Measurements from ENCODE around the gene PLPP7.
"Not testable (repeated sequence)": the region's sequence is repeated elsewhere in the genome, so short reads cannot be mapped to it uniquely, and the experiment has no call there.

The PLPP7 gene

DNA sequence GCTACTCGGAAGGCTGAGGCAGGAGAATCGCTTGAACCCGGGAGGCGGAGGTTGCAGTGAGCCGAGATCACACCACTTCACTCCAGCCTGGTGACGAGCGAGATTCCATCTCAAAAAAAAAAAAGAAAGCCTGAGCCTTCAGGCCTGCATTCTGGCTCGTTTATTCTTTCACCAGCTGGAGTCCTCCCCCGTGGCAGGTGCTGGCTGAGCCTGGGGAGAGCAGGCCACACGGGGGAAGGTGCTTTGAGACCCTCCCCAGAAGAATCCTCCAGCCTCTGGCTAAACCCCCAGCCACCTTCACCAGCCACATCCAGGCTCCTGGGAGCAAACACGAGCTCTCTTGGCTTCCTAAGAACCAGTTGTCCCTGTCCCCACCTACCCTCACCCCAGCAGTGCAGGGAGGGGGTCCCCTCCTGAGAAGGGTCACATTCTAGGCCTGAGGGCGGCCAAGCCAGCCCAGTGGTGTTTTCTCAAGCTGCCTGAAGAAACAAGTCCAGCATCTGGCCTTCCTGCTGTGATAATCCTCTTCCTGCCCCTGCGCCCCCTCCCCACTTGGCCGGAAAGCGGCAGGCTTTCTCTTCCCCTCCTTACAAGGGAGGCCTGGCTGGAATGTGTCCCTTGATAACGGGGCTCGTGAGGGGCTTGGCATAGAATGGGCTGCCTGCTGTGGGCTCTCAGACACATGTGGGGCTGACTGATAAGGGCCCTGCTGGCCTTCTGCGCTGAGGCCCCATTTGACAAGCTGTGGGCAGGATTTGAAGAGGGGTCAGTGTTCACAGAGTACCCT, 41.5 kb downstream of the PLPP7 start:
- no peak for DNase-seq (ENCODE audit: low read depth)

DNA sequence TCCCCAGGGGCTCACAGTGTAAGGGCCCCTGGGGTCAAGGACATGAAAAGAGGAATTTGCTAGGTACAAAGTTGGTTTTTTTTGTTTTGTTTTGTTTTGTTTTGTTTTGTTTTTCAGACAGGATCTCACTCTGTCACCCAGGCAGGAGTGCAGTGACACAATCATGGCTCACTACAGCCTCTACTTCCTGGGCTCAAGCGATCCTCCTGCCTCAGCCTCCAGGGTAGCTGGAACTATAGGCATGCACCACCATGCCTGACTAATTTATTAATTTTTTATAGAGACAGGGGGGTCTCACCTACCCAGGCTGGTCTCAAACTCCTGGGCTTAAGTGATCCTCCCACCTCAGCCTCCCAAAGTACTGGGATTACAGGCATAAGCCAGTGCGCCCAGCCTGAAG, 42.5 kb downstream of the PLPP7 start:
- DNase-seq (ENCODE audit: low read depth), result not testable (repeated sequence)

DNA sequence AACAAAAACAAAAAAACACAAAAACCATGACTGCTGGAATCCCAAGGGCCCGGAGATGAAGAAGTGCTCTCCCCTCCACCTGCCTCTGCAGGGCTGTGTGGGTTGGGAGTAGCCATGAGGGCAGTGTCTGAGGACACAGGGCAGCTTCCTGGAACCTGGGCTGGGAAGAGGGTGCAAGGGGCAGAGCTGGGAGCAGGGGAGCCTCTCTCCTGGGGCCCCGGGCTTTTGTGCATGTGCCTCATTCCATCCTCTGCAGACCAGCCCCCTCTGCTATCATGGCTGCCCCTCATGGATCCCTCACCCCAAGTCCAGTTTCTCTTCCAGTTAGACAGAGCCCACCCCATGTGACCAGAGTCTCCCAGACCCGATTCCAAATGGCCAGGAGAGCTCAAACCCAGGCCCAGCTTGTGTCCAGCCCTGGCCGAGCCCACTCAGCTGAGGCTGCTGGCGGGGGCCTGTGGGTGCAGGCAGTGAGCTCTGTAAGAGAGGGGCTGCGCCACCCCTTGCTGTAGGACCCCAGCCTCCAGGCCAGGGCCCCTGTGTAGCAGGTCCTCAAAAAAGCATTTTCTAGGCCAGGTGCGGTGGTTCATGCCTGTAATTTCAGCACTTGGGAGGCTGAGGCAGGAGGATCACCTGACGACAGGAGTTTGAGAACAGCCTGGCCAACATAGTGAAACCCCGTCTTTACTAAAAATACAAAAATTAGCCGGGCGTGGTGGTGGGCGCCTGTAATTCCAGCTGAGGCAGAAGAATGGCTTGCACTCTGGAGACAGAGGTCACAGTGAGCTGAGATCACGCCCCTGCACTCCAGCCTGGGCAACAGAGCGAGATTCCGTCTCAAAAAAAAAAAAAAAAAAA, 44.5 kb downstream of the PLPP7 start:
- DNase-seq (ENCODE audit: low read depth), result no peak

DNA sequence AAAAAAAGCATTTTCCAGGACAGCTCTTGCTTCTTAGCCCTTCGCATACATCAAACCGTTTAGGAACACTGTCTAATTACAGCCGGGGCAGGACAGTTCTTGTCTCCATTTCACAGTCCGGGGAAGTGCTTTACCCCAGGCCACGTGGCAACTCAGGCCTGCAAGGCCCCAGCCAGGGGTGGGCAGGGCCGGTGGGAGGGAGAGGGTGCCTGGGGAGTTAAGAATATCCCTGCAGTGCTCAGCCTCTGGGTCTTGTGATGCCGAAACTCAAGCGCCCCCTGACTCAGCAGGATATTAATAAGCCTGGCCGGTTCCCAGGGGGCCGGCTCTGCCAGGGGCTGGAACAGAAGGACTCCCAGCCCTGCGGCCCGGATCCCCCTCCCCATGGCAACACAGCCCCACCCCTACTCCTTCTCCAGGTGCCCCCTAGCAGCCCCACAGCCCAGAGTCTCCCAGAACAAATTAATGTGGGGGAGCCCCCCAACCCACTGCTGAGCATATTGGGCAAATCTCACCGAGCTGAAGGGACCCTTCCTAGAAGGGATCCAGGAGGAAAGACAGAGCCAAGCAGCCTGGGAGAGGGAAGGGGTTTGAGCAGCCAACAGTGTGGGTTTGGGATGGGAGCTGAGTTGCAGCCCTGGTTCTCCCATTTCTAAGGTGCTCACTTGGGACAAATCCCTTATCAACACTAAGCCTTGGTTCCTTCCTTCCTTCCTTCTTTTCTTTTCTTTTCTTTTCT, 45.3 kb downstream of the PLPP7 start:
- DNase-seq (ENCODE audit: low read depth), result no peak

DNA sequence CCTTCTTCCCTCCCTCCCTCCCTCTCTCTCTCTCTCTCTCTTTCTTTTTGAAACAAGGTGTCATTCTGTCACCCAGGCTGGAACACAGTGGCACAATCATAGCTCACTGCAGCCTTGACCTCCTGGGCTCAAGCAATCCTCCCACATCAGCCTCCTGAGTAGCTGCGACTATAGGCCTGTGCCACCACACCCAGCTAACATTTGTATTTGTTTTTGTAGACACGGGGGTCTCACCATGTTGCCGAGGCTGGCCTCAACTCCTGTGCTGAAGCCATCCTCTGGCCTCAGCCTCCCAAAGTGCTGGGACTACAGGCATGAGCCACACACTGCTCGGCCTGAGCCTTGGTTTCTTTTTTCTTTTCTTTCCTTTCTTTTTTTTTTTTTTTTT, 45.8 kb downstream of the PLPP7 start:
- DNase-seq (ENCODE audit: low read depth), result no peak

DNA sequence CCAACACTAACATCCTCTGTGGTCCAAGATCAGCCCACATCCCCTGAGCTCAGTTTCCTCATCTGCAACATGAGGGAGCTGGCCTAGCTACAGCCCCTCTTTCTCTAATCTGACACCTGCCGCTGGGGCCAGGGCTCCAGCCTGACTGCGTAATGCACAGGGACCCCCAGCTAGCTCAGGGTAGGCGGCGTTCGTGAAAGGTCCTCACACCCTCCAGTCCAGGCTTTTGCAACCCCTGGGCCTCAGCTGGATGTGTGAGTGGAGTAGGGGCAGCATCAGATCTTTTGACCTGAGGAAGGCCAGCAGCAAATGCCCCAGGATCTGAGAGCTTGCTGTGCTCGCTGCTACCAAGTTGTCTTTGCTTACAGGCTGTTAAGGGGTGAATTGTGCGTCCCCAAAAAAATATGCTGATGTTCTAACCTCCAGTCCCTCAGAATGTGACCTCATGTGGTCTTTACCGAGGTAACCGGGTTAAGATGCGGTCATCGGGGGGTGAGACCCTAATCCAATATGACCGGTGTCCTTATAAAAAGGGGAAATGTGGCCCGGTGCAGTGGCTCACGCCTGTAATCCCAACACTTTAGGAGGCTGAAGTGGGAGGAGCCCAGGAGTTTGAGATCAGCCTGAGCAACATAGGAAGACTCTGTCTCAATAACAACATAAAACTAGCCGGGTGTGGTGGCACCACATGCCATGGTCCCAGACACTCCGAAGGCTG, 47.8 kb downstream of the PLPP7 start:
- DNase-seq (ENCODE audit: low read depth), result no peak

DNA sequence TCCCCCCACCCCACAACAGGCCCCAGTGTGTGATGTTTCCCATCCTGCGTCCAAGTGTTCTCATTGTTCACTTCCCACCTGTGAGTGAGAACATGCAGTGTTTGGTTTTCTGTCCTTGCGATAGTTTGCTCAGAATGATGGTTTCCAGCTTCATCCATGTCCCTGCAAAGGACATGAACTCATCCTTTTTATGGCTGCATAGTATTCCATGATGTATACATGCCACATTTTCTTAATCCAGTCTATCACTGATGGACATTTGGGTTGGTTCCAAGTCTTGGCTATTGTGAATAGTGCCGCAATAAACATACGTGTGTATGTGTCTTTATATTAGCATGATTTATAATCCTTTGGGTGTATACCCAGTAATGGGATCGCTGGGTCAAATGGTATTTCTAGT, 49.7 kb downstream of the PLPP7 start:
- not testable (repeated sequence) for DNase-seq (ENCODE audit: low read depth)

DNA sequence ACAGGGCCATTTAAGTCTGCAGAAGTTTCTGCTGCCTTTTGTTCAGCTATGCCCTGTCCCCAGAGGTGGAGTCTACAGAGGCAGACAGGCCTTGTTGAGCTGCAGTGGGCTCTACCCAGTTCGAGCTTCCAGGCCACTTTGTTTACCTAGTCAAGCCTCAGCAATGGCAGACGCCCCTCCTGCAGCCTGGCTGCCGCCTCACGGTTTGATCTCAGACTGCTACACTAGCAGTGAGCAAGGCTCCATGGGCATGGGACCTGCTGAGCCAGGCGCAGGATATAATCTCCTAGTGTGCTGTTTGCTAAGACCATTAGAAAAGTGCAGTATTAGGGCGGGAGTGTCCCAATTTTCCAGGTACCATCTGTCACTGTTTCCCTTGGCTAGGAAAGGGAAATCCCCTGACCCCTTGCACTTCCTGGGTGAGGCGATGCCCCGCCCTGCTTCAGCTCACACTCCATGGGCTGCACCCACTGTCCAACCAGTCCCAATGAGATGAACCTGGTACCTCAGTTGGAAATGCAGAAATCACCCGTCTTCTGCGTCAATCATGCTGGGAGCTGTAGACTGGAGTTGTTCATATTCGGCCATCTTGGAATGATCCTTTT, 55.5 kb downstream of the PLPP7 start:
- not testable (repeated sequence) for DNase-seq (ENCODE audit: low read depth)

DNA sequence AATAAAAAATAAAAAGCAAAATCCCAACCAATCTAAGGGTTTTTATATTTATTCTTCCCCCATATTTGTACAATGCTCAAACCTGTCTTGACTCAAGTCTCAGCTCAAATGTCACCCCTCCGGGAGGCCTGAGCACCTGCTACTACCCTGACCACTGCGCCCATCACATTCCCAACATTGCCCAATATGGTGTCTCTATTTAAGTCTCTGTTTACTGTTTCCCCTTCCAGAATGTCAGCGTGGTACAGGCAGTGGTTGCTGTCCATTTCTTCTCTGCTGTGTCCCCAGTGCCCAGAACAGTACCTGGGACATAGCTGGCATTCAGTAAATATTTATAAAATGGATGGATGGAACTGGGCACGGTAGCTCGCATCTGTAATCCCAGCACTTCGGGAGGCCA, 57.0 kb downstream of the PLPP7 start:
- DNase-seq (ENCODE audit: low read depth), result no peak

DNA sequence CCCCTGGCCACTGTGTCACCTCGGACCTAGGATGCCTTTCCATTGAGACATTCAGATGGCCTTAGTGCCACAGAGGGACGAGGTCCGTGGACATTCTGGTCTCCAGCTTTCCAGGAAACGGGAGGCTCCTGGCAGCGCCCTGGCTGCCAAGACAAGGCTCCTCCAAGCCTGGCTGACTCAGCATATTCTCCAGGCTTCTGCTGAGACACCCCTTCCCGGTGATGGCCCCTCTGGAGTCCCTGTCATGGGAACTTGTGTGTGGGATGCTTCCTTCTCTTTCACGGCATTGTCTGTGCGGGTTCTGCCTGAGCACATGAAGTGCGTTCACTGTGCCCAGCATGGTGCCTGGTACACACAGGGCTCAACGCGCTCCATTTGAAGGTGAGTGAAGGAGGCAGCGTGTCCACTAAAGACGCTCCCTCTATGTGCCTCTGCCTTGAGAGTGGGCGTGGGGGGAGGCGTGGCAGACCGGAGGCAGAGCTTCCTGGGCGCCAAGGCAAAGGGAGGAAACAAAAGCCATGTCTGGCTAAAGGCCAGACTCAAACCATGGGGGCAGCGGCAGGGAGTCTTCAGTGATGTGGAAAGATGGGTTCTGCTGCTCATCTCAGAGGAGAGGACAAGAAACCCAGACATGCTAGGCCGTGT, 58.0 kb downstream of the PLPP7 start:
- DNase-seq (ENCODE audit: low read depth), result no peak

DNA sequence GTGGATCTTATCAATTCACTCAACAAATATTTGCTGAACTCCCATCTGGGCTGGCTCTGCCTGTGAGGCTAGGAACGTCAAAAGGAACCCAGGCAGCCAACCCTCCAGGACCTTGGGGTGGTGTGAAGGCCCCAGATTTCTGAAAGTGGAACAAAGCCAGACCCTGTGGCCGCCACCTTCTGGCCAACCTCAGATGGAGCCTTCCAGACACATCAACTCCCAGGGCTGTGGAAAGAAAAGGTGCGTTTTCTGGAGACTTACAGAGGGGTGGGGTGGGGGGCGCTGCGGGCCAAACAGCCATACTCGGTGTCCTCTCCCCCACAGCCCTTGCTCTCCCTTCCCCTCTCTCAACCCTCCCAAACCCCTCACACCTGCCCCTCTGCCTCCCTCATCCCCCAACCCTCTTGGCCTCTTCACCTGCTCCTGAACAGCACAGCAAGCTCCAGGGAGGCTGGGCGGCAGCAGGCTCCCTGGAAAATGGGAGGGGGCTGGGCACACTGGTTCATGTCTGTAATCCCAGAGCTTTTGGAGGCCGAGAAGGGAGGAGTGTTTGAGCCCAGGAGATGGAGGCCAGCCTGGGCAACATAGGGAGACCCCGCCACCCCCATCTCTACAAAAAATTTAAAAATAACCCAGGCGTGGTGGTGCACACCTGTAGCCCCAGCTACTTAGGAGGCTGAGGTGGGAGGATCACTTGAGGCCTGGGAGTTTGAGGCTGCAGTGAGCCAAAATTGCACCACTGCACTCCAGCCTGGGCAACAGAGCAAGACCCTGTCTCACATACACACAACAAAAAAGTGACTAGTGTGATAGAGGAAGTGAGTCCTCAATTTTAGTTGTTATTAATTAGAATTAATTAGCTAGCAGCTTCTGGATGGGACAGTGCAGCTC, 59.4 kb downstream of the PLPP7 start:
- no peak for DNase-seq (ENCODE audit: low read depth)

DNA sequence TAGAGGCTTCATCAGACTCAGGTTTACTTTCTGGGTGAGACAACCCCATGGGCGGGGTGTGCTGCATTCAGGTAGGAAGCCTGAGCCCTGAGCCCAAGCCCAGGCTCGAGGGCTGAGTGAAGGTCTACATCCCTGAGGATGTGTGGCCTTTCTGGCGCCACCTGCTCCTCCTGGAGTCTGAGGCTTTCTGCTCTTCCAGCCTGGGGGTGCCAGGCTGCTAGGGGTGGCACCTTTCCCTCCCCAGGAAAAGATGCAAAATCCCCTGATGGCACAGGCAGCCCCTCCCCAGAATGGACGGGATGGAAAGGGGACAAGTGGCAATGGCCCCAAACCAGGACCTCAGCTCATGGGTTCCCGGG, 60.0 kb downstream of the PLPP7 start:
- DNase-seq (ENCODE audit: low read depth), result no peak

DNA sequence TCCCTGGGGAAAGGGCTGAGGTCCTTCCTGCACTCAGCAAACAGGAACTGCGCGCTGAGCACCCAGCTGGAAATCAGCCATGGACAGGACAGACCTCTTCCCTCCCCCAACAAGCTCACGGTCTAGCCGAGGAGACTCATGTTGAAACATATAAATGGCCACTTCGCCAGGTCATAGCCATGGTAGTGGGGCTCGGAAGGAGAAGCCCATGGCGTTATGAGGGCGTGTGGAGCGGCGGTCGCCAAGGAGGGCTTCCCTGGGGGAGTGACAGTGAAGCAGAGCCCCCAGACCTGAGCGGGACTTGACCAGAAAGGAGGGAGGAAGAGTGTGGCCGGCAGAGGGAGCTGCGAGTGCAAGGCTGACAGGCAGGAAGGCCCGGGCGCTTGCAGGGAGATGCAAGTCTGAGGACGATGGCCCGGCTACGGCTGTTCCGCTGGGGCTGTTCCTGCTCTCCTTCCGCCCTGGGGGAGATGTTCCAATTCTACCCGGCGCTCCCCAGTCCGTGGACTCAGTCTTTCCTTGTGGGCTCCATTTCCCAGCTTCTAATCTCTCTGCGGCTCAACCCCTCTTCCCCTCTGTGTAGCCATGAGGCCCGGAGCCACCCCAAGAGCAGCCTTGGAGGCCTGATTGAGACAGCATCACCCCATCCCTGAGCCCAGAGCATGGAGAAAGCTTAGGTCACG, 60.5 kb downstream of the PLPP7 start:
- no peak for DNase-seq (ENCODE audit: low read depth)

DNA sequence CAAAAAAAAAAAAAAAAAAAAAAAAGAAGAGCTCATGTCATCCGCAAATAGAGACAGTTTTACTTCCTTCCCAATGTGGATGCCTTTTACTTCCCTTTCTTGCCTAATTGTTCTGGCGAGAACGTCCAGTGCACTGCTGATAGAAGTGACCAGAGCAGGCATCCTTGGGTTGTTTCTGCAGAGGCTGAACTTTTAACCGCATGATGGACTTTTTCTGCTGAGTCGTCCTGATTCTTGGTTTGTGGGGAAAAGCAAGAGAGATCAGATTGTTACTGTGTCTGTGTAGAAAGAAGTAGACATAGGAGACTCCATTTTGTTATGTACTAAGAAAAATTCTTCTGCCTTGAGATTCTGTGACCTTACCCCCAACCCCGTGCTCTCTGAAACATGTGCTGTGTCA, 67.0 kb downstream of the PLPP7 start:
- not testable (repeated sequence) for DNase-seq (ENCODE audit: low read depth)

DNA sequence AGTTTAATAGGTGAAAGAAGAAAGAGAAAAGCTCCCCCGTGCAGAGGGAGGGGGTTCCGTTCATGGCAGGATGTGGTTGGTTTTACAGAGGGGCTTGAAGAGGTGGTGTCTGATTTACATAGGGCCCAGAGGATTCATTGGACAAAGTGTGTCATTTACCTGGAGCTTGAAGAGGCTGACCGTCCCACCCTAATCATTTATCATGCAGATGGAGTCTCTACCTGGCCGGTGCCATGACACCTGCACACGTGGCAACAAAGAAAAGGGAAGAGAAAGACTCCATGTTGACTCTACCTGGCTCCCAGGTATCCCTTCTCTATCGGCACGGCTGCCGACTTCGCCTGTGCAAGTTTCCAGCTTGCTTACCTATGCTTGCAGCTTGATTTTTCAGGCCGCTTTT, 69.0 kb downstream of the PLPP7 start:
- no peak for DNase-seq (ENCODE audit: low read depth)

Data from GM04503 (cell line).